ENCODE results near the gene AFM.

The AFM gene

GRCh38 chr4:73508651-73509050 lies 27.1 kb downstream of the AFM start:
- no peak for DNase-seq (ENCODE audit: extremely low read depth, insufficient read length)
- Histone ChIP-seq H3K27me3 (replicated peaks; ENCODE audit: control insufficient read depth, insufficient read depth, low read length) (no peaks in the 10 kb centered on the region), H3K36me3 (ENCODE audit: control insufficient read depth, insufficient read depth, low read length) (no peaks in the 10 kb centered on the region), H3K4me3 (replicated peaks; ENCODE audit: low read depth, low read length) (no peak overlapping the region)
- TF ChIP-seq CTCF (IDR thresholded peaks at IDR 0.05; ENCODE audit: insufficient read depth, low read length, poor library complexity, severe bottlenecking) = no peak

- no peaks in the 10 kb centered on the region for H3K36me3 ChIP-seq (ENCODE audit: control insufficient read depth, insufficient read depth, low read length)
- DNase-seq (ENCODE audit: extremely low read depth, insufficient read length) = no peak
- TF ChIP-seq CTCF (IDR thresholded peaks at IDR 0.05; ENCODE audit: insufficient read depth, low read length, poor library complexity, severe bottlenecking) = no peak
- H3K4me3 ChIP-seq (replicated peaks; ENCODE audit: low read depth, low read length) = no peak overlapping the region
- no peaks in the 10 kb centered on the region for H3K27me3 ChIP-seq (replicated peaks; ENCODE audit: control insufficient read depth, insufficient read depth, low read length)
These were observed 36.8 kb downstream of the AFM start for GRCh38 chr4:73518340-73518739.

GRCh38 chr4:73520821-73521220 lies 39.3 kb downstream of the AFM start:
- Histone ChIP-seq H3K27me3 (replicated peaks; ENCODE audit: control insufficient read depth, insufficient read depth, low read length) (no peaks in the 10 kb centered on the region), H3K36me3 (ENCODE audit: control insufficient read depth, insufficient read depth, low read length) (no peaks in the 10 kb centered on the region), H3K4me3 (replicated peaks; ENCODE audit: low read depth, low read length) (no peak overlapping the region)
- TF ChIP-seq CTCF (IDR thresholded peaks at IDR 0.05; ENCODE audit: insufficient read depth, low read length, poor library complexity, severe bottlenecking) = no peak
- DNase-seq (ENCODE audit: extremely low read depth, insufficient read length) = no peak

- no peaks in the 10 kb centered on the region for H3K36me3 ChIP-seq (ENCODE audit: control insufficient read depth, insufficient read depth, low read length)
- H3K4me3 ChIP-seq (replicated peaks; ENCODE audit: low read depth, low read length) = no peak overlapping the region
- no peak for TF ChIP-seq CTCF (IDR thresholded peaks at IDR 0.05; ENCODE audit: insufficient read depth, low read length, poor library complexity, severe bottlenecking)
- no peak for DNase-seq (ENCODE audit: extremely low read depth, insufficient read length)
- H3K27me3 ChIP-seq (replicated peaks; ENCODE audit: control insufficient read depth, insufficient read depth, low read length) = no peaks in the 10 kb centered on the region
These were observed 41.6 kb downstream of the AFM start for GRCh38 chr4:73523126-73523525.

GRCh38 chr4:73525611-73526010 lies 44.1 kb downstream of the AFM start:
- Histone ChIP-seq H3K4me3 (replicated peaks; ENCODE audit: low read depth, low read length) (no peak overlapping the region), H3K27me3 (replicated peaks; ENCODE audit: control insufficient read depth, insufficient read depth, low read length) (no peaks in the 10 kb centered on the region), H3K36me3 (ENCODE audit: control insufficient read depth, insufficient read depth, low read length) (no peaks in the 10 kb centered on the region)
- no peak for DNase-seq (ENCODE audit: extremely low read depth, insufficient read length)
- no peak for TF ChIP-seq CTCF (IDR thresholded peaks at IDR 0.05; ENCODE audit: insufficient read depth, low read length, poor library complexity, severe bottlenecking)

- no peaks in the 10 kb centered on the region for H3K36me3 ChIP-seq (ENCODE audit: control insufficient read depth, insufficient read depth, low read length)
- TF ChIP-seq CTCF (IDR thresholded peaks at IDR 0.05; ENCODE audit: insufficient read depth, low read length, poor library complexity, severe bottlenecking) = no peak
- no peaks in the 10 kb centered on the region for H3K27me3 ChIP-seq (replicated peaks; ENCODE audit: control insufficient read depth, insufficient read depth, low read length)
- no peak for DNase-seq (ENCODE audit: extremely low read depth, insufficient read length)
- H3K4me3 ChIP-seq (replicated peaks; ENCODE audit: low read depth, low read length) = no peak overlapping the region
These were observed 45.7 kb downstream of the AFM start for GRCh38 chr4:73527196-73527595.
